OCI-LY3 (cell line): ENCODE measurements around the gene ALOXE3.

Experiments used
- CTCF ChIP-seq: fragments of 200-600, 300-600 bp; sonication (generic); IDR thresholded peaks from 2 replicates; pipeline ENCODE4 v1.5.1; 2014; ENCODE audit warnings: antibody characterized with exemption, low read length, low read depth
- EZH2phosphoT487 ChIP-seq: fragments of 200-600 bp; shearing (Covaris generic); IDR thresholded peaks from 2 replicates; pipeline ENCODE4 v1.6.1; 2018; ENCODE audit warnings: antibody characterized with exemption, mixed run types, low read depth

GRCh38 chr17:8074554-8074953 lies 43.8 kb downstream of the ALOXE3 start:
- no peak for TF ChIP-seq CTCF
- no peak for TF ChIP-seq EZH2phosphoT487
